ENCODE results near the gene LINS1.

- TF ChIP-seq, protein P1, sequence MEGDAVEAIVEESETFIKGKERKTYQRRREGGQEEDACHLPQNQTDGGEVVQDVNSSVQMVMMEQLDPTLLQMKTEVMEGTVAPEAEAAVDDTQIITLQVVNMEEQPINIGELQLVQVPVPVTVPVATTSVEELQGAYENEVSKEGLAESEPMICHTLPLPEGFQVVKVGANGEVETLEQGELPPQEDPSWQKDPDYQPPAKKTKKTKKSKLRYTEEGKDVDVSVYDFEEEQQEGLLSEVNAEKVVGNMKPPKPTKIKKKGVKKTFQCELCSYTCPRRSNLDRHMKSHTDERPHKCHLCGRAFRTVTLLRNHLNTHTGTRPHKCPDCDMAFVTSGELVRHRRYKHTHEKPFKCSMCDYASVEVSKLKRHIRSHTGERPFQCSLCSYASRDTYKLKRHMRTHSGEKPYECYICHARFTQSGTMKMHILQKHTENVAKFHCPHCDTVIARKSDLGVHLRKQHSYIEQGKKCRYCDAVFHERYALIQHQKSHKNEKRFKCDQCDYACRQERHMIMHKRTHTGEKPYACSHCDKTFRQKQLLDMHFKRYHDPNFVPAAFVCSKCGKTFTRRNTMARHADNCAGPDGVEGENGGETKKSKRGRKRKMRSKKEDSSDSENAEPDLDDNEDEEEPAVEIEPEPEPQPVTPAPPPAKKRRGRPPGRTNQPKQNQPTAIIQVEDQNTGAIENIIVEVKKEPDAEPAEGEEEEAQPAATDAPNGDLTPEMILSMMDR (IDR thresholded peaks at IDR 0.05): no peak
- no peak for TF ChIP-seq EZH2 (IDR thresholded peaks at IDR 0.05; ENCODE audit: borderline replicate concordance, insufficient read depth, low read depth, low read length, poor library complexity, severe bottlenecking)
These were observed 42.7 kb downstream of the LINS1 start for GRCh38 chr15:100559330-100559729.
